Measurements from ENCODE around the gene ADAM10.

Gene ADAM10

GRCh38 chr15:58737298-58737697 lies 12.2 kb downstream of the ADAM10 start:
- H3K4me1 ChIP-seq (ENCODE audit: control insufficient read depth, insufficient read depth, low read length), result peaks cover 24% of the 10 kb centered on the region
- no peak overlapping the region for H3K4me3 ChIP-seq (ENCODE audit: low read depth, low read length)
- no peak overlapping the region for H3K9ac ChIP-seq (ENCODE audit: low read length)
- H3K9me3 ChIP-seq (ENCODE audit: control insufficient read depth, insufficient read depth, low read depth, low read length), result no peaks in the 10 kb centered on the region
- no peak overlapping the region for H3K27ac ChIP-seq (ENCODE audit: low read depth, low read length)
- no peaks in the 10 kb centered on the region for H3K27me3 ChIP-seq (ENCODE audit: control insufficient read depth, insufficient read depth, low read length)
- H3K36me3 ChIP-seq (ENCODE audit: control insufficient read depth, insufficient read depth, low read length), result no peaks in the 10 kb centered on the region

GRCh38 chr15:58736018-58736643 lies 13.4 kb downstream of the ADAM10 start:
- Histone ChIP-seq H3K9me3 (ENCODE audit: control insufficient read depth, insufficient read depth, low read depth, low read length) (no peaks in the 10 kb centered on the region), H3K27ac (ENCODE audit: low read depth, low read length) (no peak overlapping the region), H3K4me1 (ENCODE audit: control insufficient read depth, insufficient read depth, low read length) (peaks cover 17% of the 10 kb centered on the region), H3K4me3 (ENCODE audit: low read depth, low read length) (no peak overlapping the region), H3K27me3 (ENCODE audit: control insufficient read depth, insufficient read depth, low read length) (no peaks in the 10 kb centered on the region), H3K36me3 (ENCODE audit: control insufficient read depth, insufficient read depth, low read length) (no peaks in the 10 kb centered on the region), H3K9ac (ENCODE audit: low read length) (no peak overlapping the region)

DNA sequence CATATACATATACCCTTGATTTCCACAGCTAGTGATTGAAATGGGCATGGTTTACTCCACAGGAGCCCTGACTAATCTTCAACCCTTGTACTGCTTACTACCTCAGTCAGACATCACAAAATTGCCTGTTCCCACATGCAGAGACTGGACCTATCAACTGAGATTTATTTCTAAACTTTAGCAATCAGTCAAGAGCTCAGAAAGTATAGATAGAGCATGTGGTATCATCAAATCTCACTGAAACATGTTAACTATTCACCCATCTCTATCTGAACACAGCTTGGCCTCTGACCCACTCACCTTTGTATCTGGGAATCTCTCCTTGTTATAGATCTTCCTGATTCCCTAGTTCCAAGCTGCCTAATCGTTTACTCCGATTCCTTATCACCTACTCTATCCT lies 14.6 kb downstream of the ADAM10 start:
- no peak overlapping the region for H3K4me3 ChIP-seq (ENCODE audit: low read depth, low read length)
- H3K36me3 ChIP-seq (ENCODE audit: control insufficient read depth, insufficient read depth, low read length), result no peaks in the 10 kb centered on the region
- H3K27me3 ChIP-seq (ENCODE audit: control insufficient read depth, insufficient read depth, low read length), result no peaks in the 10 kb centered on the region
- peaks cover 17% of the 10 kb centered on the region for H3K4me1 ChIP-seq (ENCODE audit: control insufficient read depth, insufficient read depth, low read length)
- H3K27ac ChIP-seq (ENCODE audit: low read depth, low read length), result no peak overlapping the region
- no peaks in the 10 kb centered on the region for H3K9me3 ChIP-seq (ENCODE audit: control insufficient read depth, insufficient read depth, low read depth, low read length)
- H3K9ac ChIP-seq (ENCODE audit: low read length), result no peak overlapping the region

DNA sequence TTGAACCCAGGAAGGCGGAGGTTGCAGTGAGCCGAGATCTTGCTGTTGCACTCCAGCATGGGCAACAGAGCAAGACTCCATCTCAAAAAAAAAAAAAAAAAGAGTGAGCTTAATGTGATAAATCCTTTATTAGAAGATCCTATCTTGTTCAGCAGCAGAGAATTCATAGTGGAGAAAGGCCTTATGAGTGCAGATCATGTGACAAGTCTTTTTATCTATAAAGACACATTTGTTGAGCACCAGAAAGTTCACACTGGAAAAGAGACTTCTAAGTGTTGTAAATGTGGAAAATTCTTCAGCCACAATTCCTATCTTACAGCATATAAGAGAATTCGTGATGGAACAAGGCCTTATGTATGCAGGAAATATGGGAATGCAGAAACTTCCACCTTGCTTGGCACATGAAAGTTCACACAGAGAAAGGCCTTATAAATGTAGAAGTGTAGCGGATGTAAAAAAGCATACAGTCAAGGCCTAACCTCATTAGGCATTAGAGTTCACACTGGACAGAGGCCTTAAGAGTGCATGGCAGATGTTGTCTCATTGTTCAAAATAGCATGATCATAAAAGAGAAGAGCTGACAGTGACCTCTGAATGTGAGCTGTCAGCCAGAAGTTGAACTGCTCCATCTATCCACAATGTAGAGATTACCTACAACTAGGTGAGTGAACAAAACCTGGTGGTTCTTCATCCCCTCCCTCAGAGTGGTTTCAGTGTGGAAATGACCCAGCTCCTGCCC lies 16.7 kb downstream of the ADAM10 start:
- H3K36me3 ChIP-seq (ENCODE audit: control insufficient read depth, insufficient read depth, low read length), result no peaks in the 10 kb centered on the region
- no peak overlapping the region for H3K27ac ChIP-seq (ENCODE audit: low read depth, low read length)
- H3K9me3 ChIP-seq (ENCODE audit: control insufficient read depth, insufficient read depth, low read depth, low read length), result no peaks in the 10 kb centered on the region
- H3K9ac ChIP-seq (ENCODE audit: low read length), result no peak overlapping the region
- H3K27me3 ChIP-seq (ENCODE audit: control insufficient read depth, insufficient read depth, low read length), result no peaks in the 10 kb centered on the region
- no peak overlapping the region for H3K4me3 ChIP-seq (ENCODE audit: low read depth, low read length)
- H3K4me1 ChIP-seq (ENCODE audit: control insufficient read depth, insufficient read depth, low read length), result peaks cover 8% of the 10 kb centered on the region; the same call in 1 of the 2 replicates

DNA sequence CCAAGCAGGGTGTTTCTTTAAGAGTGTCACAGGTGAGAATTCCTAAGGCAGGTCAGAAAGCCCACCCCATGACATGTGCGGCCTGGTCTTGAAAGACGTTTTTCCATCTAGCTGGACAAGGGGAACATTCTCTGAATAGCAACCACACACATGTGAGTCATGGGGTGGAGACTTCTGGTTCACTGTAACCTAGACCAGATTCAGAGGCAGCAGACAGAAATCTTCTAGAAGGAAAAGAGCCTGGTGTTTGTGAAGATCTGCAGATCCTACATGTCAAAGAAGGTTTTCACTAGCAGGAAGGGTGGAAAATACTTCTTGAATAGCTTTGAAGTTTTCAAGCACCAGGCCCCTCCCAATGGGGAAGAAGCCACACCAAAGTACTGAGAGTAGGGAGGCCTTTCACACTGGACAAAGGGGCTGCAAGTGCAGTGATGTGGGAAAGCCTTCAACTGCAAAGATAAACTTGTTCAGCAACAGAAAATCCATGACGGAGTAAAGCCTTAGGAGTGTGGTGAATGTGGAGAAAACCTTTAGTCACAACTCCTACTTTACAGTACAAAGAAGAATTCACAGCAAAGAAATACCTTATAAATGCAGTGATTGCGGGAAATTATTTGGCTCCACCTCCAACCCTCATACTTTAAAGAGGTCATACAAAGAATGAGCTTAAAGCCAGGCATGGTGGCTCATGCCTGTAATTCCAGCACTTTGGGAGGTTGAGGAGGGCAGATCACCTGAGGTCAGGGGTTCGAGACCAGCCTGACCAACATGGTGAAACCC lies 17.6 kb downstream of the ADAM10 start:
- Histone ChIP-seq H3K36me3 (ENCODE audit: control insufficient read depth, insufficient read depth, low read length) (no peaks in the 10 kb centered on the region), H3K9ac (ENCODE audit: low read length) (no peak overlapping the region), H3K27me3 (ENCODE audit: control insufficient read depth, insufficient read depth, low read length) (no peaks in the 10 kb centered on the region), H3K9me3 (ENCODE audit: control insufficient read depth, insufficient read depth, low read depth, low read length) (no peaks in the 10 kb centered on the region), H3K4me3 (ENCODE audit: low read depth, low read length) (no peak overlapping the region), H3K27ac (ENCODE audit: low read depth, low read length) (no peak overlapping the region), H3K4me1 (ENCODE audit: control insufficient read depth, insufficient read depth, low read length) (0 out of 2 replicates have a peak, but pooled peaks cover 3% of the 10 kb centered on the region)

GRCh38 chr15:58726867-58727266 lies 22.6 kb downstream of the ADAM10 start:
- Histone ChIP-seq H3K4me1 (ENCODE audit: control insufficient read depth, insufficient read depth, low read length) (no peaks in the 10 kb centered on the region), H3K27me3 (ENCODE audit: control insufficient read depth, insufficient read depth, low read length) (no peaks in the 10 kb centered on the region), H3K9ac (ENCODE audit: low read length) (no peak overlapping the region), H3K36me3 (ENCODE audit: control insufficient read depth, insufficient read depth, low read length) (no peaks in the 10 kb centered on the region), H3K4me3 (ENCODE audit: low read depth, low read length) (no peak overlapping the region), H3K27ac (ENCODE audit: low read depth, low read length) (no peak overlapping the region), H3K9me3 (ENCODE audit: control insufficient read depth, insufficient read depth, low read depth, low read length) (no peaks in the 10 kb centered on the region)

- H3K4me3 ChIP-seq (ENCODE audit: low read depth, low read length), result no peak overlapping the region
- no peaks in the 10 kb centered on the region for H3K27me3 ChIP-seq (ENCODE audit: control insufficient read depth, insufficient read depth, low read length)
- H3K27ac ChIP-seq (ENCODE audit: low read depth, low read length), result no peak overlapping the region
- no peak overlapping the region for H3K9ac ChIP-seq (ENCODE audit: low read length)
- no peaks in the 10 kb centered on the region for H3K9me3 ChIP-seq (ENCODE audit: control insufficient read depth, insufficient read depth, low read depth, low read length)
- no peaks in the 10 kb centered on the region for H3K36me3 ChIP-seq (ENCODE audit: control insufficient read depth, insufficient read depth, low read length)
- H3K4me1 ChIP-seq (ENCODE audit: control insufficient read depth, insufficient read depth, low read length), result no peaks in the 10 kb centered on the region
These were observed 25.0 kb downstream of the ADAM10 start for GRCh38 chr15:58724466-58724865.

DNA sequence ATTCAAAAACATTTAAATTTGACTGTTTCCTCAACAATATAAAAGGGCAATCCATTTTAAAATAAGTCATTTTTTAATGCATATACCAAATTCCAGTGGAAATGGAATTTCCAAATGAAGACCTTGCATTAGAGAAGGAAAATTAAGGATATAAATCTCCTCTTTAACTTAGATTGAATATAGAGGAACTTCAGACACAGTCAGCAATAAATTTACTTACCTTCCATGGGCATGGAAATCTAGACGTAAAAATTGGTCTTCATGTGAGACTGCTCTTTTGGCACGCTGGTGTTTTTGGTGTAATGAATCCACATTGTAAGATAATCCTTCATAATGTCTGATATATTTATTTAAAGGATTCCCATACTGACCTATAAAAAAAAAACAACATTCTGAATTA lies 32.1 kb downstream of the ADAM10 start:
- no peak overlapping the region for H3K9ac ChIP-seq (ENCODE audit: low read length)
- no peak overlapping the region for H3K4me3 ChIP-seq (ENCODE audit: low read depth, low read length)
- no peaks in the 10 kb centered on the region for H3K9me3 ChIP-seq (ENCODE audit: control insufficient read depth, insufficient read depth, low read depth, low read length)
- no peak overlapping the region for H3K27ac ChIP-seq (ENCODE audit: low read depth, low read length)
- no peaks in the 10 kb centered on the region for H3K27me3 ChIP-seq (ENCODE audit: control insufficient read depth, insufficient read depth, low read length)
- peaks cover 16% of the 10 kb centered on the region for H3K36me3 ChIP-seq (ENCODE audit: control insufficient read depth, insufficient read depth, low read length)
- H3K4me1 ChIP-seq (ENCODE audit: control insufficient read depth, insufficient read depth, low read length), result no peaks in the 10 kb centered on the region

DNA sequence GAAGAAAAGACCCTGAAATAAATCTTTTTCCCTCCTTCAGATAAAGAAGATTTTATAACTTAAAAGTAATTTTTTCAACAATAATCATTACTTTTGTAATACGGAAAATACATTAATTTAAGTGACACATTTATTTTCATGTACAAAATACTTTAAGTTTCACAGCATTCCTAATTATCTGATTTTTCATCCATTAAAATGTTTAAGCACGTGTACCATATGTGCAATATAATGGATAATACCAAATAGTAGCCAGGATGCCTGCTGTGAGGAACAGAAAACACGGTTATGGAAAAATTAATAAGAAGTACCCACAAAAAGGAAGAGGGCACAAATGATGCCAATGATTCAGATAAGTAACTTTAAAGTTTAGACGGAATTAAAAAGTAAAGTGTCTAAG lies 33.5 kb downstream of the ADAM10 start:
- Histone ChIP-seq H3K36me3 (ENCODE audit: control insufficient read depth, insufficient read depth, low read length) (peaks cover 16% of the 10 kb centered on the region), H3K4me3 (ENCODE audit: low read depth, low read length) (no peak overlapping the region), H3K27ac (ENCODE audit: low read depth, low read length) (no peak overlapping the region), H3K9ac (ENCODE audit: low read length) (no peak overlapping the region), H3K27me3 (ENCODE audit: control insufficient read depth, insufficient read depth, low read length) (no peaks in the 10 kb centered on the region), H3K9me3 (ENCODE audit: control insufficient read depth, insufficient read depth, low read depth, low read length) (no peaks in the 10 kb centered on the region), H3K4me1 (ENCODE audit: control insufficient read depth, insufficient read depth, low read length) (no peaks in the 10 kb centered on the region)

DNA sequence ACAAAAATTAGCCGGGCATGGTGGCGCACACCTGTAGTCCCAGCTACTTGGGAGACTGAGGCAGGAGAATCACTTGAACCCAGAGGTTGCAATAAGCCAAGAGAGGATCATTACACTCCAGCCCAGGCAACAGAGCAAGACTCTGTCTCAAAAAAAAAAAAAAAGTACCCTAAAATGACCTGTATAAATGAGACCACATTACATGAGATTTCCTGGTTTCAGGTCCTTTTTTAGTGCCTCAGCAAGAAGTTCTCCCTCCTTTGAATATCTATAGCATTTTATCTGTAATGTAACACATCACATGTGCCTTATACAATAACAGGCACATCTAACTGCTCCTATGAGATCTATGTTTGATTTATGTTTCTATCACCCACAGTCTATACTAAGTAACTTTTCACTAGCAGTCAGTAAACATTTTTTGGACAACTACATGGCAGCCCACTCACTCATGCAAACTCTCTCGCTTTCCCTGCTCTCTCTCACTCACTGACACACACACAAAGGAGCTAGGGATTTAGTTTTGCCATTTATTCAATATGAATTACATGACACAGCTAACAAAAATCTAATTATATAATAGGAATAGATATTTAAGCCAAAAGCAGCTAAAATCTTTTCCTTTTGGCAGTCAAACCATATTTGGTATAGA lies 34.1 kb downstream of the ADAM10 start:
- H3K4me3 ChIP-seq (ENCODE audit: low read depth, low read length), result no peak overlapping the region
- no peak overlapping the region for H3K27ac ChIP-seq (ENCODE audit: low read depth, low read length)
- H3K36me3 ChIP-seq (ENCODE audit: control insufficient read depth, insufficient read depth, low read length), result peaks cover 16% of the 10 kb centered on the region
- H3K9me3 ChIP-seq (ENCODE audit: control insufficient read depth, insufficient read depth, low read depth, low read length), result no peaks in the 10 kb centered on the region
- H3K4me1 ChIP-seq (ENCODE audit: control insufficient read depth, insufficient read depth, low read length), result no peaks in the 10 kb centered on the region
- no peaks in the 10 kb centered on the region for H3K27me3 ChIP-seq (ENCODE audit: control insufficient read depth, insufficient read depth, low read length)
- H3K9ac ChIP-seq (ENCODE audit: low read length), result no peak overlapping the region

DNA sequence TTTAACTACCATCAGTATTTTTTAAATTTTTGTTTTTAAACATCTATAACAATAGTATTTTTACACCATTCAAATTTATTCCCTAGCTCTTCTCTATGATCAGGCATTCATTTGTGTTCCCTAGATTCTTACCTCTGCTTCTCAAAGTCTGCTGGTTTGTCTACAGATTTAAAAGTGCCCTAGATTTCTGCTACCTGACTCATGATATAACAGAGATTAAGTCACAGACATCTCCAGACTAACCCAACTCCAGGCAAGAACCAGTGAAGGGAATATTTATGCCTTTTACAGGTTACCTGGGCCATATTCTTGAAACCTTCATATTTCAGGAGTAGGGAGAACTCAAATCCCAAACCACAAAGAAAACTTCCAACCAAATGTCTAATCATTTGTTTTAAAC lies 38.8 kb downstream of the ADAM10 start:
- Histone ChIP-seq H3K36me3 (ENCODE audit: control insufficient read depth, insufficient read depth, low read length) (peaks cover 7% of the 10 kb centered on the region), H3K4me3 (ENCODE audit: low read depth, low read length) (no peak overlapping the region), H3K27ac (ENCODE audit: low read depth, low read length) (no peak overlapping the region), H3K27me3 (ENCODE audit: control insufficient read depth, insufficient read depth, low read length) (no peaks in the 10 kb centered on the region), H3K4me1 (ENCODE audit: control insufficient read depth, insufficient read depth, low read length) (no peaks in the 10 kb centered on the region), H3K9ac (ENCODE audit: low read length) (no peak overlapping the region), H3K9me3 (ENCODE audit: control insufficient read depth, insufficient read depth, low read depth, low read length) (no peaks in the 10 kb centered on the region)
